Measurements from ENCODE around the gene ORC5.
"Not testable (repeated sequence)": the region's sequence is repeated elsewhere in the genome, so short reads cannot be mapped to it uniquely, and the experiment has no call there.

- TF ChIP-seq EZH2 (IDR thresholded peaks at IDR 0.05; ENCODE audit: insufficient read depth, poor library complexity, severe bottlenecking); EZH2phosphoT487 (IDR thresholded peaks at IDR 0.05; ENCODE audit: insufficient read depth, low read depth): not testable (repeated sequence)
Measured at GRCh38 chr7:104234990-104235389, 27.2 kb upstream of the ORC5 start.

All from GM23248 (cell line).